Activated naive CD8-positive, alpha-beta T cell treated with anti-CD3 and anti-CD28 coated beads, Interleukin-2, amount 50 U/mL, for 16 hours (primary cell): ENCODE data around the gene MAMDC2.

Experiments
- DNase-seq: peaks from one replicate; pipeline ENCODE4 v3.0.0-alpha.2; 2020; ENCODE audit warnings: low read depth, low spot score

Gene MAMDC2

DNA sequence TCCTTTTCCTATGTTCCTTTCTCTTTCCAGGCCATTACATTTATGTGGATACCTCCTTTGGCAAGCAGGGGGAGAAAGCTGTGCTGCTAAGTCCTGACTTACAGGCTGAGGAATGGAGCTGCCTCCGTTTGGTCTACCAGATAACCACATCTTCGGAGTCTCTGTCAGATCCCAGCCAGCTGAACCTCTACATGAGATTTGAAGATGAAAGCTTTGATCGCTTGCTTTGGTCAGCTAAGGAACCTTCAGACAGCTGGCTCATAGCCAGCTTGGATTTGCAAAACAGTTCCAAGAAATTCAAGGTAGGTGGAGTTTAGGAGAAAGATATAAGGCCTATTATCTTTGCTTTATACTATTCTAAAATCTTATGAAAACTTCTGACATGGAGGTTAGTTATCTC, 64.5 kb downstream of the MAMDC2 start:
- no peak for DNase-seq

DNA sequence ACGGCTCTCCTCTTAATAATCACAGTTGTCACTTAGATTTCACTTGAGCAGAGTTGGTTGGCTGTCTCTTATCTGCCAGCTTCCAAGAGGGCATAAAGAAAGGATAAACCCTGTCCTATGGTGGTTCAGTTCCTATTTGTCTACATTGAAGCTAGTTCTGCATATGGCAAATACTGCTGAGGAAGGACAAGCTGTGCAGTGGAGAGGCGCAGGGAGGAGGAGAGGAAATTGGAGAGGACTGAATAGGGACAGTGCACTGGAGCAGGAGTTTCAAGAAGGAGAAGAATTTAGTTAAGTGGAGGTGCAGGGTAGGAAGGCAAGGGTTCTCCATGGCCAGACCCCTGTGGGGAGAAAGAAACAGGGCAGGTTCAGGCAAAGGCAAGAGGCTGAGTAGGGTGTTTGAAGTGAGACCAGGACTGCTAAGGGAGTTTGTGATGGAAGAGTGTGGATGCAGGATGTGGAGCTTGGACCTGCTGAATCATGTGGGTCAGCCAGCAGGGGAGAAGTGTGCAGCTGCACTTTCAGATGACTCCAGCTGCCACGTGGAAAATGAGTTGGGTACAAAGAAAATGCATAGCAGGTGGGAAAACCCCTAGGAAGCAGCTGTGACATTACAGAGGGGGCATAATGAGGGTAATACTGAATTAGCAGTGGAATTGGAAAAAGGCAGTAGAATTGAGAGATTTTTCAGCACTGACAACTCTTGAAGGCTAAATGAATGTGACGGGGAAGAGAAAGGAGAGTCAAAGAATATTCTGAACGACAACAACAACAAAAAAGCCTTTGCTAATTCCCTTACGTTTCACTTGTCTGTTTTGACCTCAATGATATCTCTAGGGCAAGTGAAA, 66.8 kb downstream of the MAMDC2 start:
- no peak for DNase-seq

DNA sequence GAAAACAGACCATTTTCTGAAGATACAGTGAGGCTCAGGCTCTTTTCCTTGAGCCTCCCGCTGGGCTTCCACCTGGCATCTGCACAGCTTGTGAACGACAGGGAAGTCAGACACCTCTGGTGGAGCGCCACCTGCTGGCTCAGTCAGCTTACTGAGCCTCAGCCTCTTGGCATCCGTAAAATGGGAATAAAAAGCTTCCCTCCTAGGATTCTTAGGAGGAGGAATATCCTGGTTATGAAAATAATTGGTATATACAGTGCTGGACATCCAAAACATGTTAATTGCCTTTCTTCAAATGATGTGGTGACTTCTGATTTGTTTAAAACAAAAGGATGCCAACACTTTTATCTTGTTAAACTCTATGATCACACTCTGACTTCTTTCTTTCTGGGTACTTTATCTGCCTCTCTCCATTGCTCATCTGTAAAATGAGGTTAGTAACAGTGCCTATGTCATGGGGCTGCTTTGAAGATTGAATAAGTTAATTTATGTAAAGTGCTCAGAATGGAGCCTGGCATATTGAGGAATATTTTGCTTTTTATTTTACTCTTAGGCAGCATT, 67.5 kb downstream of the MAMDC2 start:
- DNase-seq, result no peak

DNA sequence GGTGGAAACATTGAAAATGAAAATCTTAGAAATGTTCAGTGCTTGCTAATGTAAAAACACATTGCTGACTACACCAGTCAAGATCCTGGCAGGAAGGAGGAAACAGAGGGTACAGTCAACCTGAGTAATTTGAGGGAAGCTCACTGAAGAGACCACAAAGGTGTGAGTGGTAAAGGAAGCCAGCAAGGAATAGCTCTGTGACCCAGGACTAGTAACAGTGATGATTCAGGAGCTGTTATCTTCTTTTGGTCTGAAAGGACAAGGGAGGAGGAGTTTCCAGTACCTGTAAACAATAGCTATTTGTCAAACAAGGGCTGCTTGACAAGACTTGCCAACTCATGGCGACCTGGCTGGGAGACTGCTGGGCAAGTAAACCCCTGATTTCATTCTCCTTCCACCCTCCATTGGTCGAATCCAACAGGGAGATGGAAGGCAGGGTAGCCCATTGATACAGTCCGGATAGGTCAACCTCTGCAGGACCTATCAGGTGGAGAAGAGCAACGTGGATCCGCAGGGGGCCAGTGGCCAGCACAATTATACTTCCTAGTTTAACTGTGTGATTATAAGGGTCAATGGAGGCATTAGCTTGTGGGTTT, 68.1 kb downstream of the MAMDC2 start:
- no peak for DNase-seq

DNA sequence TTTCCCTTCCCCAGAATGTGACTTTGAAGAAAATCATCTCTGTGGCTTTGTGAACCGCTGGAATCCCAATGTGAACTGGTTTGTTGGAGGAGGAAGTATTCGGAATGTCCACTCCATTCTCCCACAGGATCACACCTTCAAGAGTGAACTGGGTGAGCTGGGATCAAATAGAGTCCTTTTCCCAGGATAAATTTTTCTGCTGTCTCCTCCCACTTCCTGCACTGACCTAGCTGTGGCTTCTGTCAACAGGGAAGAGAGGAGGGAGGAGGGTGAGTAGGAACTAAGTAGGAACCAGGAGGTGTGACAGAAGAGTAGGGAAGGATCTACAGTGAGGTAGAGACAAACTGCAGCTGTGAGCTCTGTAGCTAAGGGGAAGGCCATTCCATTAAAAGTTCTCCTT, 69.3 kb downstream of the MAMDC2 start:
- DNase-seq, result no peak

DNA sequence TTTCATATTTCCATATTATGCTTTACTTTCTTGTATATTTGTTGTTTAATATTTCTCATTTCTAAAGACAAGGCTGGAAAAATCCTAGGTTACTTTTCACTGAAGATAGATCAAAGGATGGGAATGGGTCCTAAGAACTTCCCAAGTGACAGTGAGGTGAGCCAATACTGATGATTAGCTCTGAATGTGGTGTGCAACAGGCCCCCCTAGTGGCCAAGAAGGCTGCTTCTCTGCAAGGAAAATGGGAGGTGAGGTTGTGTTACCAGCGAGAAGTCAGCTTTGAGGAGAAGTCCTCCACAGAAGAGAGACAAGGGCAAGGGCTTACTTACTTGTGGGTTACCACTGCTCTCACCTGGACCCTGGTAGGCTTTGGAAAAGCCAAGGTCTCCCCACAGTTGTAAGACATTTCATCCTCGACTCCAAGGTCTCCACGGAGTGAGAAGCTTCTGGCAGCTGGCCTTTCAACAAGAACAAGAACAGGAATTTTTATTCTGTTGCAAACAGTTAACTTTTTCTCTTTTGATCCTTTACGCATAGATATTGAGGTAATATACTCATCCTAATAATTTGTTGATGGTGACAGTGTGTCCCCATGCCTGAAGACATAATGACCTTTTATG, 69.9 kb downstream of the MAMDC2 start:
- no peak for DNase-seq

DNA sequence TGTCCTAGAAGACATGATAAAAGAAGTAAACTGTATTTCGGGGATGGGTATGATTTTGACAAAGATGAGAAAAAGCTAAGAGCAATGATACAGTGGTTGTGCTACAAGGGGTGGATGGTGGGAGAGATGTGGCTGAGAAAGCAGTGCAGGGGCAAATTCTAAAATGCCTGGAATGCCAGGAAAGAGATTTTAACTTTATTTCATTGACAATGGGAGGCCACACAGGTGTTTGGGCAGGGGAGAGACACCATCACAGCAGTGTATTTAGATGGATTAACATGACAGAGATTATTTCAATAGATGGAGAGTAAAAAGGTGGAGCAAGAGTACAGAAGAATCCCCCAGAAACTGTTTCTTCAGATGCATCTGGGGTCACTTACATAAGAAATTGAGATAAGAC, 71.2 kb downstream of the MAMDC2 start:
- no peak for DNase-seq

DNA sequence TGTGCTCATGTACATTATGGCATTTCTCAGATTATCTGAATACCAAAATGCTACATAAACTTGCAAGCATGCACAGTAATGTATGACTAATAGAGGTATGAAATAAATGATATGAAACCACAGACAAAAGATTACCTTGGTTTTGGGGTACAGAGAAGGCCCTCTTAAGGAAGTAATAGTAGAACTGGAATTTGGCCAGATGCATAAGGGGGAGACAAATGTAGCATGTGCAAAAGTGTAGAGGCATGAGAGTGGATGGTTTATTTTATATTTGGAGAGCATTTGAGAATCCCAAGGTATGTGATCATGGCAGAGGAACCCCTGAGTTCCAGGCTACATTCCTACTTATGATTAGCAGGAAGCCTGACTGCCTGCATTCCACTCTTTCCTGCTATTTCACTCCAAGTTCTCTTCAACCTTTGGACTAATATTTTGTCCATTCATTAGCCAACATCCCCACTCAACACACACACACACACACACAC, 74.2 kb downstream of the MAMDC2 start:
- no peak for DNase-seq

DNA sequence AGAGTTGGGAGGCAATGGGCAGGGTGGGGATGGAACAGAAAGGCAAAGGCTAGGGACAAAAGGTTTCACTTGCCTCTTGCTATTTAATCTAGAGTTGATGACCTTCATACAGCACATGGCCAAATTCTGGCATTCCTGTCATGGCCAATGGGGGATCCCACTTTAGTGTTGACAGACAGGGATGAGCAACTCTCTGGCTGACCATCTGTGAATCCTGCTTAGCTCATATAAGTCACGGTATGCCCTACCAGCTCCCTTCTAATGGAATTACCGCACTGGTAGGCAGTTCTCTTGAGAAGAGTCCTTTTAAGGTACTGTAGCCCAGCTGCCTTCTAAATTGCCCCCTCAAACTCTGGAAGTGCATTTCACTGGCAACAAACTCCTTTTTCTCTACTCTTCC, 76.1 kb downstream of the MAMDC2 start:
- DNase-seq, result no peak

DNA sequence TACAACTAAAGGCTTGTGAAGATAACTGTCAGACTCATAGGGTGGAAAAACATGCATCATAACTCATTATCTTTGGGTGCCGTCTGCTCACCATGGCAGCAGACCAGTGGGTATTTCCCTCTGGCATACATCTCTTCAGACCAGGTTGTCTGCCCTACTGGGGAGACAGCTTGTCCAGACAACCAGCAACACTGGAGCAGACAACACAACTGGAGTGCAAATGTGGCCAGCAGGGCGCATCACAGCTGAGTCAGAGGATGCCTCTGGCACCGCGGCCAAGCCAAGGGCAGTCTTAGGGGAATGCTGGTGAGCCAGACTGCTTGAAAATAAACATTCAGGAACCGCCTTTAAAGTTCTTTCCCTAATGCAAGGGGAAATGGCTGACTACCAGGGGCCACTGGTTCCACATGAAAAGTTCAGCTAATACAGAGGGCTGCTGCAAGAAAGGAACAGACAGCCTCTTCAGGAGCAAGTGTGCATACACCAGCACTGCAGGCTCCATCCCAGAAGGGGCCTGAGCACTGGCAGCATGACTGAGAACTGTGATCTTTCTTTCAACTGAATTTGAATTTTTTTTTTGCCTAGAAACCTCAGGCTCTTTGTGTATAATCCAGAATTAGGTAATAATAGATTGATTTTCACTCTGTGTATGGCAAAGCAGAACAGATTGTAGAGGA, 77.3 kb downstream of the MAMDC2 start:
- DNase-seq, result no peak

DNA sequence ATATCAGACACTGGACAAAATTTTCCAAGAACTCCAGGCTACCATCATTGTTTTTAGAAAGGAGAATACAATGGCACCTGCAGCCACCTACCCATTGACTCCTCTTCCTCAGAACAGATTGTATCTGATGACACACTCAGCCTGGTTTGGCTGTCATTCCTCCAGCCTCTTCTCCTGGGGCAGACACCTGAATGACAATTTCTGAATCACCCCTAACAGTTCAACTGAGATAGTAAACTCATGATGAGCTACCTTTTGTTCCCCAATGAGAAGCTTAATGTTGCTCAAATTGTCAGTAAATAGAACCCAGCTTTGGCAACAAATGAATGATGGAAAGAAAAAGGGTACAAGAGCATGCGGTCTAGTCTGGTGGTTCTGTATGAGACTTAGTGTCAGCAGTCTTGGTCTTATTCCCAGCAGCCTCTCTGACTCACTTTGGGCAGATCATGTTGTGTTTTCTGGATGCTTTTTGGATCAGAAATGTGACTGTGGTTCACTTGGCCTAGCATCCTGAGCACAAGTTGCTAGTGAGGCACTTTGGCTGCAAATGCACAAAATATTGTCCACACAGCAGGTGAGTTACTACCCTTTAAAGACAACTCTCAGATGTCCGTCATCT, 78.3 kb downstream of the MAMDC2 start:
- DNase-seq, result no peak

DNA sequence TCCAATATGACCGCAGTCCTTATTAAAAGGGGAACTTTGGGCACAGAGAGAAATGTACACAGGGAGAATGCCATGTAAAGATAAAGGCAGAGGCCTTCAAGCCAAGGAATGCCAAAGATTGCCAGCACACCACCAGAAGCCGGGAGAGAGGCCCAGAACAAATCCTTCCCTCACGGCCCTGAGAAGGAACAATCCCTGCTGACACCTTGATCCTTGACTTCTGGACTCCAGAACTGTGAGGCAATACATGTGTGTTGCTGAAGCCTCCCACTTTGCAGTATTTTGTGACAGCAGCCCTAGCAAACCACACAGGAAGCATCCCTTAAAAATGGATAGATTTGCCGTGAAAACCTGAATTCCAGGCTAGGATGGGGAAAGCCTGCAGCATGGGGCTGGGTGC, 80.0 kb downstream of the MAMDC2 start:
- DNase-seq, result no peak

DNA sequence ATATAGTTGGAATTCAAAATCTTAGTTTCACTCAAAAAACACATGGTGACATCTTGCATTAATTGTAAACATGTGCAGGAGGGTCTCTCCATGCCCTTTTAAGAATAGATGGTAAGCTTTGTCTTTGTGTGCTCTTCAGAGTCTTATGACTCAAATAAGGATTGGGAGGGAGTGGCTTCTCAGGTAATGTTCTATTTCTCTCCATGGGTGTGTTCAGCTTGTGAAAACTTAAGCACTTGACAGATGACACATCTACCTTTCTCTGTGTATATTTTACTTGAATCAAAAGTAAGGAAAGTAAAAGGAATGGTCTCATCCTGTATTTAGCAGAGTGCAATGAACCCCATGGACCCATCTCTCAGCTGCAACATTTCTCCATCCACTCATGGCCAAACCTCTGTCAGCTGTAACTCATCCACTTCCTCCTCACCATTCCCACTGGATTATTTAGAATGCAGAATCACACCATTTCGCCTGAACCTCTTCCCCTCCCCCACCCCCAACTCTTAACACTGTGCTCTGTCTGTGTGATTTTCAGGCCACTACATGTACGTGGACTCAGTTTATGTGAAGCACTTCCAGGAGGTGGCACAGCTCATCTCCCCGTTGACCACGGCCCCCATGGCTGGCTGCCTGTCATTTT, 82.1 kb downstream of the MAMDC2 start:
- no peak for DNase-seq

DNA sequence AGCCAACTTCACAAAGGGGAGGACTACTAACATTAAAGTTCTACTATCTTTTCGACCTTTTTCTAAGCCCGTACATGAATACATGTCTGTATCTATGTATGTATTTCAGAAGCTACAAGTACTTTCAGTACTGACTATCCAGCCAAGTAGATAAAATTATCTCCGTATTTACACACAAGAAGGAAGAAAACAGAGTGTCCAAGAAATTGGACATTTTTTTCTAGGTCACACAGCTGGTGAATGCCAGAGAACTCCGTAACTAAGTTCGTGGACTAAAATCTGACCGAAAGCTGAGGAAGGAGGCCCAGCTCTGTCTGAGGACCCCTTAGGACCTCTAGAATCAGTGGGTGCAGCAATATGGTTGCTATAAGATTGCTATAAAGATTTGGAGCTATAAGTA, 83.4 kb downstream of the MAMDC2 start:
- DNase-seq, result no peak

DNA sequence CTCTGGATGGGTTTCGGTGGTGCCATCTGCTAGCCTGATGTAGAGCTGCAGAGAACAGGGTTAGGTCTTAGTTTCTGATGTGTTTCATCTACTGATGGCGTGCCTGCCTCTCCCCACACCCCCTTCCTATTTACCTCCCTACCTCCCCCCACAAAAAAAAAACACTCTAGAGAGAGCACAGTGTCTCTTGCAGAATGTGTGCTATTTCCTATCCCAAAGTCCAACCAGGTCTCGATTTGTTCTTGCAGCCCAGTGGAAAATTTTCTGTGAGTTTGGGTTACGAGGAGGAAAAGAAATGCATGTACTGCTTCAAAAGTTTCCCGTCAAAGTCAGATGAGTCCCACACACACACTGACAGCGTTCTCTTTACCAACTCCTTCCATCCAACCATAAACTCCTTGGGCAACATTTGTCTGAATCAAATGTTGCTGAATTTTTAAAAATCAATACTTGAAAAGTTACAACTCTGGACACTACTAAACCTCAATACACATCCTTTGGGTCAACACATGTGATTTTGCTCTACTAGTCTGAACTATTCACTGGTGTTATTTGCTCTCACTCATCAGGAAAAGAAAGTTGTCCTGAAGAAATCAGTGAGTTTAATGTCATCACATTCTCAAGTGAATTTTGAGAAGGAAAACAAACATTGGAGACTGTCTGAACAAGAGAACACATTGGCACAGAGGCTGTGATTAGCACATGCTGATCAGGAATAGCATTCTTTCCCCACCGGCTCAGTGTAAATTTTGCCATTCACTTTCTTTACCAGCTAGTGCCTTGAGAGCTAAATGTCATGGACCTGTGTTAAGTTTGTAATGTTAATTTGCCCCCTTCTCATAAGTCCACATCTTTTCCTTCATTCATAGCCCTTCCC, 84.1 kb downstream of the MAMDC2 start:
- no peak for DNase-seq

DNA sequence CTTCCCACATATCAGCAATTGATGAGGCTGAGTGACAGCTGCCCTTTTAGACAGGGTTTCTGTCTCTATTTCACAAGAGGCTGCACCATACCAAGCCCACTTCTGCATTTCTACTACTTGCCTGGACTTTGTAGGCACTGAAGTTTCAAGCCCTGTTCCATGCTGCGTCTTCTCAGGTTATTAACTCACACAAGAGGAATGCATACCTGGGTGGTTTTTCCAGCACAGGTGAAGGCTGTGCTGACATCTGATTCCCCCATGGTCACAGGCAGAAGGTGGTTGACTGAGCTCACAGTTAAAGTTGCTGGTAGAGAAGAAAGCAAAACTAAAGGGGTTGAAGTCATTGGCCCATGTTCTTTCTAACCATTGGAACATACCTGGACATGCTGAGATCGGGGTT, 86.6 kb downstream of the MAMDC2 start:
- no peak for DNase-seq

DNA sequence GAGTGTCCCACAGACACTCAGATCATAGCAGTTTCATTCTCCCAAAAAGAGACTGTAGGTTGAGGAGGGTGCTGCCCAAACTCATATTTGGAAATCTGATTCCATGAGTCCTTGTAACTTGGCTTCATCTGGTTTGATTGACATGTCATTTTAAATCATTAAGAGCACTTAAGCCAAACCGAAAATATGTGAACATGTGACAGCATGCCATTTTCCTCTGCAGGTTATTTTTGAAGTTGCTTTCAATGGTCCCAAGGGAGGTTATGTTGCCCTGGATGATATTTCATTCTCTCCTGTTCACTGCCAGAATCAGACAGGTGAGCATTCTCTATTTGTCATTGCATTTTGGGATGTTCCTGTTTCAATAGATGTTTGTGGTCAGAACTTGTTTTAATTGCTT, 87.6 kb downstream of the MAMDC2 start:
- no peak for DNase-seq

DNA sequence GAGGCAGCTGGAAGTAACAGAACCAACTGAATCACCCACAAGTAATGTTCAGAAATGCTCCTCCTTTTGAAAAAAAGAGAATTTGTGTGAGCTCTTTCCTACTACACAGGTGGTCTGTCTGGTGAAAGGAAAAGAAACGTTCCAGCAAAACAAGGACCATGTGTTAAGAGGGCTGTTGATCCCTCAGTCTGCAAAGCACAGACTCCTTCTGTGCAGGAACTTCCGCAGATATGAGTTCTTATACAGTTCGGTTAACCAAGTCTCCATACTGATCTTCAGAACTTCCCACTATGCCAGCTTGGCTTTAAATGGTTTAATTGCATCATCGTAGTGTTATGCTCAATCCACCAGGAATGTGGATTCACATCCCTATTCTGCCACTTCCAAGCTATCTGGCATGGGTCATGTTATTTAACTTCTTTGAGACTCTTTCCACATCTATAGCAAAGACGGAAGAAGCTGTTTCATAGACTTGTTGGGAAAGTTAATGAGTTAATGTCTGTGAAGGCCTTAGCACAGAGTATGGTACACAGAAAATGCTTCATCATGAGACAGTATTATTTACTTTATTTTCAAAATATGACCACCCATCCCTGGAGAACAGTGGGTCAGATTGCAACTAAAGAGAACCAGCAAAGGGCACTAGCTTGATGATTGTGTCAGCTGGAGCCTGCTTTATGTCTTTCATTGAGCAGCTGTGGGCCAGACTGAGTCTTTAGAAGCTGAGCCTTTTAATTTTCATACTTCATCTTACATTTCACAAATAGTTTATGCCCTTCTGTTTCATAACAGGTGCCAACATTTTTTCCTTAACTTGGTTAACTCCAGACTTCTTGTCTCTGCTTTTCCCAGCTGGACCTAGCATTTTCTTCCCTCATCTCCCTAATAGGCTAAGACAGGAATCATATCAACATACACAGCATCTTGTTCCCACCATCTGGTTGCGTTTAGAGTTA, 89.9 kb downstream of the MAMDC2 start:
- no peak for DNase-seq

DNA sequence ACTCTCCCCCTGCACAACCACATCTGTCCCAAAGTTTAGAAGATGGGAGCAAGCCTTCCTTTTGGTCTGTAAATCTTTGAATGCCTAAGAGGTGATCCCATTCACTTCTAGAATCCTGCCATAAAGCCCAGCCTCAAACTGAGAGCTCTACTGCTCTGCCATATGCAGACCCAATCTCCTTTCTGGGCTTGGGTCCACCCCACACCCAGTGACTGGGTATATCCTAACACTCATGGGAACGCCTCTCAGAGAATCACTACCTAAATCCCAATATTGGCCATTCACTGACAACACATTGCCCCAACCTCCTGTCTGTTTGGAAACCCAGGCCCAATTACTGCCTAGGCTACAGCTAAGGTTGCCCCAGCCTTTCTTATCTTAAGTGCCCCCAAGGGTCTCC, 90.7 kb downstream of the MAMDC2 start:
- DNase-seq, result no peak
